ENCODE measurements around the gene RRAD. TPM values are rescaled to one million over a fixed set of nuclear protein-coding genes. Genes with fewer than 3 reads are reported as not detected.

RRAD gene
- total and polyA plus RNA-seq, 2 donors (not counting 3 experiments of a cell fraction or from before 2014, with no cell fraction given) = 0.22 to 0.48 TPM

DNA sequence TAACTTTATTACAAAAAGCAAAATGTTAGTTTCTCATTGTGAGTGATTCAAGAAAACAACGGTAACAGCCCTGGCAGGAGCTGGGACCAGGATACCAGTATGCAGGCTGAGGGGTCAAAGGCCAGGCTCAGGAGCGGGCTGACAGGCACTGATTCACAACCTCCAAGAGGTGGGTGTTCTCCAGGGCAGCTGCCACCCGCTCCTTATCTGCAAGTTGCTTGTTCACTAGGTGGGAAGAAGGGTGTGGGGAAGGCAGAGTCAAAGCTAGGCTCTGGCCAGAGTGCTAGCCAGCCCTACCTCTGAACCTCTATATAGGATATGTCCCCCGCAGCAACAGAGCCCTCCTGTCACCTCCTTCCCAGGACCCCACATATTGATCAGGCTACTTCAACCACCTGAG is 6.7 kb upstream of the RRAD start:
- Histone ChIP-seq H3K27me3 (ENCODE audit: control insufficient read depth in 2 of 2, insufficient read depth in 2 of 2, low read length in 2 of 2) (no peaks in the 10 kb centered on the region), H3K9me1 (replicated peaks; ENCODE audit: control insufficient read depth, extremely low read depth, insufficient read depth, low read length) (no peaks in the 10 kb centered on the region), H3K4me1 (ENCODE audit: control insufficient read depth, extremely low read depth, insufficient read depth, low read length) (peaks cover 7% of the 10 kb centered on the region), H4K20me1 (replicated peaks; ENCODE audit: control insufficient read depth, extremely low read depth, insufficient read depth, low read length) (no peaks in the 10 kb centered on the region), H3K9me3 (replicated peaks; ENCODE audit: control insufficient read depth, insufficient read depth, low read length) (no peaks in the 10 kb centered on the region), H3K4me3 (replicated peaks in 1 of 3; ENCODE audit: insufficient read depth in 1 of 3, low read depth in 1 of 3, low read length in 3 of 3) (no peak overlapping the region), H3K27ac (ENCODE audit: insufficient read depth, low read depth, low read length) (no peak overlapping the region), H3K4me2 (ENCODE audit: insufficient read depth, low read length) (no peak overlapping the region), H3K9ac (replicated peaks; ENCODE audit: extremely low read depth, insufficient read depth, low read length) (no peak overlapping the region), H2AFZ (ENCODE audit: low read depth, low read length) (no peak overlapping the region), H3K79me2 (ENCODE audit: control insufficient read depth, insufficient read depth, low read length) (peaks cover 20% of the 10 kb centered on the region), H3K36me3 (ENCODE audit: control insufficient read depth in 2 of 2, extremely low read depth in 1 of 2, insufficient read depth in 2 of 2, low read length in 2 of 2) (no peaks in the 10 kb centered on the region)
- DNase-seq (ENCODE audit: low read depth, low spot score) (no peak), FAIRE-seq (no peak)
- BruUV-seq (replicated peaks) = no TSS peak
- ChIA-PET POLR2A (no interaction called here), CTCF (no interaction called here)
- intact Hi-C loops (cut with micrococcal nuclease) (no loop called here), dilution Hi-C loops (cut with MboI; ENCODE audit: extremely low pct_ligation_motif_present, low sequenced_read_pairs) (no loop called here)
- TF ChIP-seq JUN (IDR thresholded peaks at IDR 0.05; ENCODE audit: borderline replicate concordance, insufficient read depth, insufficient read length, low read depth) (no peak), POLR2AphosphoS5 (IDR thresholded peaks at IDR 0.05; ENCODE audit: insufficient read depth, low read depth, low read length) (no peak), POLR2A (IDR thresholded peaks at IDR 0.05; ENCODE audit: low read depth, low read length) (no peak), FOS (IDR thresholded peaks at IDR 0.05; ENCODE audit: borderline replicate concordance, insufficient read depth, low read length) (no peak), GATA2 (IDR thresholded peaks at IDR 0.05; ENCODE audit: insufficient read depth, insufficient read length, low read depth, low read length) (no peak), MYC (IDR thresholded peaks at IDR 0.05; ENCODE audit: low read depth, low read length) (no peak), EZH2 (IDR thresholded peaks at IDR 0.05; ENCODE audit: borderline replicate concordance, low read depth, low read length, severe bottlenecking) (no peak)
- TF ChIP-seq, protein P1, sequence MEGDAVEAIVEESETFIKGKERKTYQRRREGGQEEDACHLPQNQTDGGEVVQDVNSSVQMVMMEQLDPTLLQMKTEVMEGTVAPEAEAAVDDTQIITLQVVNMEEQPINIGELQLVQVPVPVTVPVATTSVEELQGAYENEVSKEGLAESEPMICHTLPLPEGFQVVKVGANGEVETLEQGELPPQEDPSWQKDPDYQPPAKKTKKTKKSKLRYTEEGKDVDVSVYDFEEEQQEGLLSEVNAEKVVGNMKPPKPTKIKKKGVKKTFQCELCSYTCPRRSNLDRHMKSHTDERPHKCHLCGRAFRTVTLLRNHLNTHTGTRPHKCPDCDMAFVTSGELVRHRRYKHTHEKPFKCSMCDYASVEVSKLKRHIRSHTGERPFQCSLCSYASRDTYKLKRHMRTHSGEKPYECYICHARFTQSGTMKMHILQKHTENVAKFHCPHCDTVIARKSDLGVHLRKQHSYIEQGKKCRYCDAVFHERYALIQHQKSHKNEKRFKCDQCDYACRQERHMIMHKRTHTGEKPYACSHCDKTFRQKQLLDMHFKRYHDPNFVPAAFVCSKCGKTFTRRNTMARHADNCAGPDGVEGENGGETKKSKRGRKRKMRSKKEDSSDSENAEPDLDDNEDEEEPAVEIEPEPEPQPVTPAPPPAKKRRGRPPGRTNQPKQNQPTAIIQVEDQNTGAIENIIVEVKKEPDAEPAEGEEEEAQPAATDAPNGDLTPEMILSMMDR (IDR thresholded peaks at IDR 0.05; ENCODE audit: extremely low read depth in 1 of 2, insufficient read depth in 1 of 2, low read depth in 1 of 2, low read length in 2 of 2) = no peak
- TF ChIP-seq, protein P2, sequence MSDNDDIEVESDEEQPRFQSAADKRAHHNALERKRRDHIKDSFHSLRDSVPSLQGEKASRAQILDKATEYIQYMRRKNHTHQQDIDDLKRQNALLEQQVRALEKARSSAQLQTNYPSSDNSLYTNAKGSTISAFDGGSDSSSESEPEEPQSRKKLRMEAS (IDR thresholded peaks at IDR 0.05; ENCODE audit: insufficient read depth, insufficient read length) = no peak
